AG04450 (cell line): Measurements from ENCODE around the gene RIMBP2. TPM values are rescaled to one million over a fixed set of nuclear protein-coding genes. Genes with fewer than 3 reads are reported as not detected.
"Not testable (repeated sequence)": the region's sequence is repeated elsewhere in the genome, so short reads cannot be mapped to it uniquely, and the experiment has no call there.

Experiments used
- CTCF ChIA-PET: fragments of 300-600, 350-600 bp; formaldehyde crosslinking; extraction: SDS; loops from one replicate; lab custom pipeline; 2022; ENCODE audit warnings: antibody characterized with exemption, inconsistent platforms; lab: Charles Lee
- POLR2A ChIA-PET: fragments of 350-600 bp; formaldehyde crosslinking; extraction: SDS; loops from one replicate; lab custom pipeline; 2021; ENCODE audit warnings: antibody characterized with exemption, inconsistent platforms; lab: Yijun Ruan, JAX
- DNase-seq: peaks from one replicate; pipeline ENCODE4 v3.0.0-alpha.2; 2011; ENCODE audit warnings: low read depth, low spot score
- H3K27ac ChIP-seq: one replicate; pipeline ENCODE4 v1.5.1; 2012; ENCODE audit warnings: low read depth, low read length, control low read depth
- H3K27me3 ChIP-seq: one replicate; pipeline ENCODE4 v1.6.0; 2012; ENCODE audit warnings: low read length; ENCODE audit not compliant: control insufficient read depth, insufficient read depth
- H3K4me3 ChIP-seq: 2 replicates; pipeline ENCODE4 v1.5.1; 2011; ENCODE audit warnings: mild to moderate bottlenecking, low read depth, low read length, control low read depth
- H3K9me3 ChIP-seq: 2 replicates; pipeline ENCODE4 v1.5.1; 2012; ENCODE audit warnings: low read length; ENCODE audit not compliant: control insufficient read depth, insufficient read depth
- CTCF ChIP-seq: IDR thresholded peaks from 2 replicates; pipeline ENCODE4 v1.5.1; 2011; ENCODE audit warnings: low read depth, low read length, control low read depth, inconsistent platforms
- polyA plus RNA-seq: library from polyadenylated mRNA; depleted of rRNA; stranded (reverse); fragments of >200 nt; gene quantifications from 2 replicates; pipeline ENCODE4 v1.2.3, GENCODE V29; 2011

The RIMBP2 gene
- polyA plus RNA-seq, 1 experiment: not detected

- Histone ChIP-seq H3K4me3 (no peak overlapping the region), H3K27ac (no peak overlapping the region), H3K9me3 (peaks cover 67% of the 10 kb centered on the region), H3K27me3 (no peaks in the 10 kb centered on the region)
- ChIA-PET CTCF (no interaction called here), POLR2A (no interaction called here)
- no peak for TF ChIP-seq CTCF
- no peak for DNase-seq
These were observed 66.7 kb downstream of the RIMBP2 start for GRCh38 chr12:130649101-130650045.

- ChIA-PET CTCF (no interaction called here), POLR2A (no interaction called here)
- DNase-seq: no peak
- no peaks in the 10 kb centered on the region for H3K27me3 ChIP-seq
- H3K27ac ChIP-seq: no peak overlapping the region
- no peak for TF ChIP-seq CTCF
- no peak overlapping the region for H3K4me3 ChIP-seq
- peaks cover 73% of the 10 kb centered on the region for H3K9me3 ChIP-seq
These were observed 68.3 kb downstream of the RIMBP2 start for GRCh38 chr12:130647814-130648213.

- CTCF ChIA-PET: no interaction called here
- no peak for DNase-seq
- TF ChIP-seq CTCF: no peak
- H3K27me3 ChIP-seq: no peaks in the 10 kb centered on the region
- POLR2A ChIA-PET: no interaction called here
- H3K4me3 ChIP-seq: no peak overlapping the region
- H3K9me3 ChIP-seq: peaks cover 81% of the 10 kb centered on the region
- no peak overlapping the region for H3K27ac ChIP-seq
These were observed 69.3 kb downstream of the RIMBP2 start for GRCh38 chr12:130646716-130647370.

- DNase-seq, CTCF ChIA-PET, H3K4me3 ChIP-seq, POLR2A ChIA-PET, H3K27me3 ChIP-seq, H3K27ac ChIP-seq: not testable (repeated sequence)
- H3K9me3 ChIP-seq: peaks cover 84% of the 10 kb centered on the region
These were observed 69.9 kb downstream of the RIMBP2 start for GRCh38 chr12:130646191-130646590.

GRCh38 chr12:130645751-130646150 is 70.3 kb downstream of the RIMBP2 start:
- no peak for TF ChIP-seq CTCF
- POLR2A ChIA-PET: no interaction called here
- Histone ChIP-seq H3K27me3 (no peaks in the 10 kb centered on the region), H3K27ac (no peak overlapping the region), H3K4me3 (no peak overlapping the region), H3K9me3 (peaks cover 85% of the 10 kb centered on the region)
- CTCF ChIA-PET: no interaction called here
- DNase-seq: no peak
